Heart left ventricle (tissue), 16 donors: ENCODE results near the gene CHAD. TPM values are rescaled to one million over a fixed set of nuclear protein-coding genes. Genes with fewer than 3 reads are reported as not detected.

Experiments used
- ATAC-seq, 4 donors: fragments of 200-7000 bp; cut with Tn5 transposase; one replicate each; pipeline ENCODE4 v1.9.1; 2020 to 2022; ENCODE audit warnings: moderate library complexity in 4 of 4, mild to moderate bottlenecking in 3 of 4, moderate number of reproducible peaks in 1 of 4
- DNase-seq, 5 donors: peaks; one replicate each; pipeline ENCODE4 v3.0.0-alpha.2; 2020
- H3K27ac ChIP-seq, 12 donors: fragments of 200-600 bp; sonication (generic) in 4 of 12; one replicate each; pipeline versions ENCODE4 v1.5.0 to v1.8.0; 2016 to 2022; ENCODE audit warnings: mild to moderate bottlenecking in 2 of 12
- H3K27me3 ChIP-seq, 9 donors: fragments of 200-600 bp; sonication (generic) in 2 of 9; one replicate each; pipeline versions ENCODE4 v1.5.1 to v1.8.0; 2016 to 2022; ENCODE audit warnings: mild to moderate bottlenecking in 3 of 9
- H3K36me3 ChIP-seq, 9 donors: fragments of 200-600 bp; sonication (generic) in 2 of 9; one replicate each; pipeline versions ENCODE4 v1.5.0 to v1.8.0; 2018 to 2022; ENCODE audit warnings: mild to moderate bottlenecking in 2 of 9
- H3K4me1 ChIP-seq, 12 donors: fragments of 200-600 bp; sonication (generic) in 4 of 12; one replicate each; pipeline versions ENCODE4 v1.5.0 to v1.8.0; 2016 to 2022; ENCODE audit warnings: mild to moderate bottlenecking in 3 of 12
- H3K4me3 ChIP-seq, 12 donors: fragments of 200-600 bp; sonication (generic) in 4 of 12; one replicate each; pipeline versions ENCODE4 v1.5.0 to v1.8.0; 2017 to 2022; ENCODE audit warnings: mild to moderate bottlenecking in 9 of 12, moderate library complexity in 4 of 12
- H3K9me3 ChIP-seq, 12 donors: fragments of 200-600 bp; sonication (generic) in 4 of 12; one replicate each; pipeline versions ENCODE4 v1.5.0 to v1.8.0; 2016 to 2022; ENCODE audit warnings: mild to moderate bottlenecking in 1 of 12
- CTCF ChIP-seq, 12 donors: fragments of 200-600 bp; sonication (generic) in 4 of 12; IDR thresholded peaks; one replicate each; pipeline versions ENCODE4 v1.5.0 to v1.8.0; 2018 to 2022; ENCODE audit warnings: antibody characterized with exemption in 12 of 12, mild to moderate bottlenecking in 5 of 12
- POLR2A ChIP-seq, 2 donors: fragments of 450-650 bp; IDR thresholded peaks; one replicate each; pipeline ENCODE4 v1.6.1; 2017; ENCODE audit warnings: antibody characterized with exemption in 2 of 2, mild to moderate bottlenecking in 2 of 2, moderate library complexity in 2 of 2
- WGBS, 4 donors: extraction: QIAGEN DNeasy Blood & Tissue Kit in 2 of 4; methylation state at CpG; one replicate each; pipeline versions ENCODE4 v1.1.5 to v1.1.7; 2013 to 2018; 5-methylcytosine and 5-hydroxymethylcytosine counted together
- intact Hi-C, 10 donors: fragments of 100-400 bp; cut with DNase I; formaldehyde crosslinking; loops; one replicate each; pipeline versions ENCODE4 v1.11.1 to v1.14.2; 2022
- polyA plus RNA-seq, 2 donors: library from polyadenylated mRNA; stranded (reverse); fragments of 200-250 nt; gene quantifications; one replicate each; pipeline ENCODE4 v1.2.3, GENCODE V29; 2013
- total RNA-seq, 9 donors: library from RNA; depleted of rRNA in 2 of 9; stranded (reverse); fragments of >200 nt in 2 of 9; fragmentation: NEBNext Ultra II Directional in 3 of 9; extraction: Animal tissue kit (Norgen Biotek cat#: 25700) in 3 of 9; gene quantifications; one replicate each; pipeline versions ENCODE4 v1.1.0 to v1.2.4, GENCODE V29; 2016 to 2023
- donor health status: ischemic (EF 13 %, LVEDD 7.1; RV severe dilation, severe dysfunction).
- donor health status: healthy with polysubstance abuse.
- donor health status: DM: no; HTN: yes; CAD: no.
- donor health status: DM: no; HTN: no; CAD: no.
- donor health status: ischemic (EF 25% LVEDD 6.9; RV normal size, moderate dysfunction).
- donor health status: ischemic (EF 25% LVEDD 5.7; RV mildly dilated, moderate dysfunction).
- donor health status: healthy.
- donor health status: DM: yes; HTN: yes; CAD: no.
- donor health status: ischemic (EF 35%, LVEDD 5.7; RV mildly dilated, moderate dysfunction).
- donor health status: nonischemic (EF 11% LVEDD 7.7; RV severe dilation, severe dysfunction).
- donor health status: DM: yes; HTN: yes; CAD: no.
- donor health status: PGD.
- donor health status: ischemic (EF 29% LVEDD 5.4; RV normal size, mild dysfunction).
- donor health status: nonischemic (EF 23%, LVEDD 6.1; RV moderate dilation, normal function).

Gene CHAD
- total and polyA plus RNA-seq, 11 donors, result 0.15 to 0.27 (median 0.15) TPM; not detected in 8

- H3K27me3 ChIP-seq, result no peaks in the 10 kb centered on the region
- H3K36me3 ChIP-seq, result no peaks in the 10 kb centered on the region
- no peak for ATAC-seq
- no peak overlapping the region for H3K4me3 ChIP-seq
- peaks cover 0 to 13% (median 2%) of the 10 kb centered on the region in 12 donors for H3K4me1 ChIP-seq
- DNase-seq, result no peak
- intact Hi-C loops, result no loop called here
- WGBS, 4 donors, result 46 to 53% (median 51%) methylated on average over 2 of the region's 2 CpGs
- TF ChIP-seq CTCF (IDR thresholded peaks at IDR 0.05), result no peak
- TF ChIP-seq POLR2A (IDR thresholded peaks at IDR 0.05), result no peak
- H3K27ac ChIP-seq, result no peak overlapping the region
- H3K9me3 ChIP-seq, result no peaks in the 10 kb centered on the region
Observed at GRCh38 chr17:50448643-50449042, 20.0 kb downstream of the CHAD start.

GRCh38 chr17:50447870-50448595 is 20.6 kb downstream of the CHAD start:
- ATAC-seq (peak; percentile 6 to 64 (median 46)), DNase-seq (no peak)
- intact Hi-C loops, result no loop called here
- Histone ChIP-seq H3K9me3 (no peaks in the 10 kb centered on the region), H3K4me1 (peaks cover 0 to 19% (median 8%) of the 10 kb centered on the region in 12 donors), H3K4me3 (no peak overlapping the region), H3K36me3 (no peaks in the 10 kb centered on the region), H3K27me3 (no peaks in the 10 kb centered on the region), H3K27ac (no peak overlapping the region)
- WGBS, 4 donors, result 64 to 81% (median 76%) methylated on average over 7 of the region's 7 CpGs
- no peak for TF ChIP-seq POLR2A (IDR thresholded peaks at IDR 0.05)
- TF ChIP-seq CTCF (IDR thresholded peaks at IDR 0.05), result no peak

GRCh38 chr17:50445730-50446325 is 22.9 kb downstream of the CHAD start:
- intact Hi-C loops, result no loop called here
- TF ChIP-seq POLR2A (IDR thresholded peaks at IDR 0.05), result no peak
- no peak for TF ChIP-seq CTCF (IDR thresholded peaks at IDR 0.05)
- H3K9me3 ChIP-seq, result no peaks in the 10 kb centered on the region
- DNase-seq, result no peak
- H3K27me3 ChIP-seq, result no peaks in the 10 kb centered on the region
- ATAC-seq, result no peak
- H3K4me3 ChIP-seq, result no peak overlapping the region
- peaks cover 0 to 22% (median 9%) of the 10 kb centered on the region in 12 donors for H3K4me1 ChIP-seq
- no peaks in the 10 kb centered on the region for H3K36me3 ChIP-seq
- no peak overlapping the region for H3K27ac ChIP-seq
- 27 to 59% (median 52%) methylated on average over 1 of the region's 1 CpG for WGBS, 4 donors

- Histone ChIP-seq H3K4me1 (peaks cover 0 to 22% (median 9%) of the 10 kb centered on the region in 12 donors), H3K36me3 (no peaks in the 10 kb centered on the region), H3K27me3 (no peaks in the 10 kb centered on the region), H3K9me3 (no peaks in the 10 kb centered on the region), H3K4me3 (no peak overlapping the region), H3K27ac (no peak overlapping the region)
- TF ChIP-seq CTCF (IDR thresholded peaks at IDR 0.05) (no peak), POLR2A (IDR thresholded peaks at IDR 0.05) (no peak)
- no peak for DNase-seq
- ATAC-seq, result no peak
- intact Hi-C loops, result no loop called here
- 84 to 90% (median 89%) methylated on average over 6 of the region's 6 CpGs for WGBS, 4 donors
Observed at GRCh38 chr17:50444841-50445715, 23.6 kb downstream of the CHAD start.
